CD4-positive, alpha-beta memory T cell (primary cell): Measurements from ENCODE around the gene PPFIA4. TPM values are rescaled to one million over a fixed set of nuclear protein-coding genes. Genes with fewer than 3 reads are reported as not detected.

Experiments
- CTCF ChIA-PET: fragments of 350-600 bp; sonication (Branson Sonifier 250); formaldehyde crosslinking; loops from one replicate; lab custom pipeline; 2021; ENCODE audit warnings: inconsistent platforms; ENCODE audit not compliant: partially characterized antibody; lab: Charles Lee
- POLR2A ChIA-PET: fragments of 350-600 bp; sonication (Branson Sonifier 250); formaldehyde crosslinking; loops from one replicate; lab custom pipeline; 2021; ENCODE audit not compliant: partially characterized antibody; lab: Charles Lee
- DNase-seq, 5 donors: peaks; one replicate each; pipeline versions ENCODE4 v3.0.0 to v3.0.0-alpha.2; 2020 to 2022; ENCODE audit warnings: mixed read lengths in 1 of 5
- H3K27ac ChIP-seq: one replicate; pipeline ENCODE4 v1.7.0; 2013; ENCODE audit warnings: low read depth, low read length
- H3K27me3 ChIP-seq: 2 replicates; pipeline ENCODE4 v1.7.0; 2013; ENCODE audit warnings: mild to moderate bottlenecking, low read length, moderate library complexity; ENCODE audit not compliant: insufficient read depth
- H3K36me3 ChIP-seq: 2 replicates; pipeline ENCODE4 v1.7.0; 2013; ENCODE audit warnings: mild to moderate bottlenecking, low read length, moderate library complexity; ENCODE audit not compliant: insufficient read depth
- H3K4me1 ChIP-seq: 2 replicates; pipeline ENCODE4 v1.7.0; 2013; ENCODE audit warnings: mild to moderate bottlenecking, low read length, moderate library complexity; ENCODE audit not compliant: insufficient read depth
- H3K4me3 ChIP-seq, 2 donors: one replicate each; pipeline ENCODE4 v1.7.0; 2013; ENCODE audit warnings: low read length in 2 of 2, mild to moderate bottlenecking in 1 of 2
- H3K9me3 ChIP-seq, 2 donors: one replicate each; pipeline ENCODE4 v1.7.0; 2013; ENCODE audit warnings: low read length in 2 of 2, control low read depth in 1 of 2; ENCODE audit not compliant: control insufficient read depth in 1 of 2
- H3K27ac Mint-ChIP-seq, 7 donors: one replicate each; pipeline ENCODE4 v1.8.0; 2020 to 2021; ENCODE audit warnings: mixed read lengths in 7 of 7, mild to moderate bottlenecking in 6 of 7, inconsistent platforms in 3 of 7, moderate library complexity in 3 of 7
- H3K27me3 Mint-ChIP-seq, 2 donors: one replicate each; pipeline ENCODE4 v1.8.0; 2020 to 2021; ENCODE audit warnings: mixed read lengths in 2 of 2
- H3K36me3 Mint-ChIP-seq, 2 donors: one replicate each; pipeline ENCODE4 v1.8.0; 2020 to 2021; ENCODE audit warnings: mixed read lengths in 2 of 2, inconsistent platforms in 1 of 2, mild to moderate bottlenecking in 1 of 2
- H3K4me1 Mint-ChIP-seq, 4 donors: one replicate each; pipeline ENCODE4 v1.8.0; 2020 to 2021; ENCODE audit warnings: mixed read lengths in 4 of 4, mild to moderate bottlenecking in 1 of 4
- H3K4me3 Mint-ChIP-seq, 8 donors: one replicate each; pipeline ENCODE4 v1.8.0; 2020 to 2021; ENCODE audit warnings: mixed read lengths in 8 of 8, mild to moderate bottlenecking in 7 of 8, moderate library complexity in 6 of 8, inconsistent platforms in 3 of 8
- H3K9me3 Mint-ChIP-seq, 8 donors: one replicate each; pipeline ENCODE4 v1.8.0; 2020 to 2021; ENCODE audit warnings: mixed read lengths in 8 of 8, mild to moderate bottlenecking in 5 of 8, inconsistent platforms in 3 of 8, moderate library complexity in 1 of 8
- intact Hi-C: fragments of 100-400 bp; cut with micrococcal nuclease; formaldehyde crosslinking; loops from one replicate; pipeline ENCODE4 v1.15.1; 2023
- polyA plus RNA-seq, 2 donors: library from polyadenylated mRNA; unstranded; fragments of 300-500 nt; fragmentation: Illumina TruSeq; gene quantifications; one replicate each; pipeline ENCODE4 v1.2.3, GENCODE V29; 2021
- total RNA-seq, 2 experiments: library from RNA; stranded (reverse); gene quantifications; one replicate each; pipeline ENCODE4 v1.2.3, GENCODE V29; 2021

Gene PPFIA4
- total and polyA plus RNA-seq, 4 experiments from 2014 or later = 1.4 to 1.5 TPM; not detected in 2

DNA sequence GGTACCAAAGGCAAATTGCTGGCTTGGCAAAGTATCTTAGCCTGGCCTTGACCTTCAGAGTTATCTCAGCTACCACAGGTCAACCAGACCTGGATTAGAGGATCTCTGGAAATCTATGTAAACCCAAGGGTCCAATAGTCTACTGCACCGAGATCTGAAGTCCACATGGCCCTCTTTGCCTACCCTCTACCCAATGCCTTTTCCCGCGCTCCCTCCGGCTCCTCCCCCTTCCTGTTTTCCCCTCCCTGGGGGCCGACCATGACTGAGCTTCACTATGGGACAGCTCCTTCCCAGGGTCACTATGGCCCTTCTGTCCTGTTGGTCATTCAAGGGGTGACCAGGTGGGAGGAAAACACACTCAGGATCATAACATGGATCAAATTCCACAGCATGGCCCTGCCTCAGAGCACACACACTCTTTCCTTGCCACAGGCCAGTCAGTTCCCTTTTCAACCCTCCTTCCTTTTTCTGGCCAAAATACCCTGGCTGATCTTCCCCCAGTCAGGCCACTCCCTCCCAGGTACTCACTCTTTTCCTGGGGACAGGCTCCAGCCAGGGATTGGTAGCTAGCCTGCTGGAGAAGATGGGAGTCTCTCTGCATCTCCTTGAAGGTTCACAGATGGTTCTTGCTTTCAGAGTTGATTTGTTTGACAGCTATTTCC is 38.2 kb upstream of the PPFIA4 start:
- H3K4me1 Mint-ChIP-seq = no peaks in the 10 kb centered on the region
- peaks cover 0 to 9% (median 3%) of the 10 kb centered on the region in 8 donors for H3K9me3 Mint-ChIP-seq
- DNase-seq = no peak
- H3K4me3 Mint-ChIP-seq = no peak overlapping the region
- Histone ChIP-seq H3K36me3 (no peaks in the 10 kb centered on the region), H3K4me3 (no peak overlapping the region), H3K9me3 (no peaks in the 10 kb centered on the region), H3K4me1 (no peaks in the 10 kb centered on the region), H3K27ac (no peak overlapping the region), H3K27me3 (peaks cover 3% of the 10 kb centered on the region)
- intact Hi-C loops = no loop called here
- no peaks in the 10 kb centered on the region for H3K36me3 Mint-ChIP-seq
- H3K27me3 Mint-ChIP-seq = peaks cover 21 to 23% of the 10 kb centered on the region in 2 donors
- no peak overlapping the region for H3K27ac Mint-ChIP-seq
- POLR2A ChIA-PET = no interaction called here
- CTCF ChIA-PET = no interaction called here

DNA sequence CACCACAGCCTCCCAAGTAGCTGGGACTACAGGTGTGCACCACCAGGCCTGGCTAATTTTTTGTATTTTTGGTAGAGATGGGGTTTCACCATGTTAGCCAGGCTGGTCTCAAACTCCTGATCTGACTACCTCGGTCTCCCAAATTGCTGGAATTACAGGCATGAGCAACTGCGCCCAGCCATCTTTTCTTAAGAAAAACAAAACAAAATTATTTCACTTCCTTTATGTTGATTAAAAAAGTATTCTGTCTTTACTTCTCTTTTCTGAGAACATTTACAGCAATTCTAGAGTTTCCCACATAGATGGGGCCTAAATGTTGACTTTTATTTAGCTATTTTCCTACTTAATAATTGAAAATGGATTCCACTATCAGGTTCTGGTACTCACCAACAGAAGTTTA is 36.4 kb upstream of the PPFIA4 start:
- CTCF ChIA-PET = interaction anchor here (1.1 to 1.2 kb wide), 3 partner anchors 8 to 11 kb away, joined by 3 to 4 read pairs (median 4); no protein-coding TSS in a partner anchor
- H3K9me3 Mint-ChIP-seq = peaks cover 0 to 10% (median 3%) of the 10 kb centered on the region in 8 donors

DNA sequence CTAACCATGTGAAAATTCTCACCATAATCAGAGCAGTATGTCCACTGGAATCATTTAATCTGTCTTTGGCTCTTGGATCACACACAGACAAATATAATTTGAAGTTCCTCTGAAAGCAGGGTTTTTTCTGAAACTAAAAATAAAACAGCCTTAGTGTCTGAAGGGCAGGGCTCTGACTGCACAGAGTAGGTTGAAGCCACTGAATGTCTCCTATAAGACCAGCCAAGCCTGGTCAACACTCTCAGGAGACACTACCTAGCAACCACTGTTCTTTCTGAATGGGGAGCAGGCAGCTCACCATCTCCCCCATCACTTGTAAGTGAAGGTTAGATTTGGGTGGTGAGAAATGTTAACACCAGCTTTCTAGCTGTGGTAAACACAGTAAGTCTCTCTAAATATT is 35.2 kb upstream of the PPFIA4 start:
- ChIA-PET POLR2A (interaction anchor here (1.4 kb wide), 1 partner anchor 15 kb away, joined by 5 read pairs; no protein-coding TSS in a partner anchor), CTCF (interaction anchor here (1.1 kb wide), 1 partner anchor 9 kb away, joined by 4 read pairs; no protein-coding TSS in a partner anchor)
- Mint-ChIP-seq H3K27me3 (peaks cover 30 to 39% of the 10 kb centered on the region in 2 donors), H3K4me1 (no peaks in the 10 kb centered on the region), H3K4me3 (no peak overlapping the region), H3K27ac (no peak overlapping the region), H3K9me3 (peaks cover 0 to 10% (median 3%) of the 10 kb centered on the region in 8 donors), H3K36me3 (no peaks in the 10 kb centered on the region)
- Histone ChIP-seq H3K36me3 (no peaks in the 10 kb centered on the region), H3K27me3 (peaks cover 8% of the 10 kb centered on the region), H3K27ac (no peak overlapping the region), H3K9me3 (no peaks in the 10 kb centered on the region), H3K4me3 (no peak overlapping the region), H3K4me1 (no peaks in the 10 kb centered on the region)
- intact Hi-C loops = no loop called here
- DNase-seq = no peak

More for the DNA sequence above, 36.4 kb upstream of the PPFIA4 start:
- H3K4me3 Mint-ChIP-seq = no peak overlapping the region
- intact Hi-C loops = no loop called here
- H3K4me1 Mint-ChIP-seq = no peaks in the 10 kb centered on the region
- H3K27me3 ChIP-seq = peaks cover 8% of the 10 kb centered on the region
- H3K36me3 Mint-ChIP-seq = no peaks in the 10 kb centered on the region
- H3K27ac Mint-ChIP-seq = no peak overlapping the region
- H3K9me3 ChIP-seq = no peaks in the 10 kb centered on the region
- H3K4me3 ChIP-seq = no peak overlapping the region
- no peak for DNase-seq
- no peaks in the 10 kb centered on the region for H3K36me3 ChIP-seq
- peaks cover 28 to 32% of the 10 kb centered on the region in 2 donors for H3K27me3 Mint-ChIP-seq
- no peak overlapping the region for H3K27ac ChIP-seq
- POLR2A ChIA-PET = no interaction called here
- no peaks in the 10 kb centered on the region for H3K4me1 ChIP-seq

DNA sequence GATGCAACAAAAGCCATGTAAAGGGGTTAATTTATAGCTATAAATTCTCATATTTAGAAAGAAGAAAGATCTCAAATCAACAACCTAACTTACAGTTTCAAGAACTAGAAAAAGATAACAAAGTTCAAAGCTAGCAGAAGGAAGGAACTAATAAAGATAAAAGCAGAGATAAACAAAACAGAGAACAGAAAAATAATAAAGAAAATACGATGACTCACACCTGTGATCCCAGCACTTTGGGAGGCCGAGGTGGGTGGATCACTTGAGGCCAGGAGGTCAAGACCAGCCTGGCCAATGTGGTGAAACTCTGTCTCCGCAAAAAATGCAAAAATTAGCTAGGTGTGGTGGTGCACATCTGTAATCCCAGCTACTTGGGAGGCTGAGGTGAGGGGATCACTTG is 31.5 kb upstream of the PPFIA4 start:
- intact Hi-C loops = no loop called here
- DNase-seq = no peak
- no peaks in the 10 kb centered on the region for H3K36me3 ChIP-seq
- Mint-ChIP-seq H3K9me3 (peaks cover 0 to 10% (median 3%) of the 10 kb centered on the region in 8 donors), H3K4me3 (no peak overlapping the region), H3K4me1 (peaks cover 5 to 9% (median 6%) of the 10 kb centered on the region in 4 donors), H3K36me3 (no peaks in the 10 kb centered on the region), H3K27ac (no peak overlapping the region), H3K27me3 (peaks cover 25 to 39% of the 10 kb centered on the region in 2 donors)
- H3K4me3 ChIP-seq = no peak overlapping the region
- peaks cover 15% of the 10 kb centered on the region for H3K27me3 ChIP-seq
- ChIA-PET CTCF (interaction anchor here (0.8 to 1.7 kb wide), 3 partner anchors 27 to 477 kb away, joined by 3 to 6 read pairs (median 3); no protein-coding TSS in a partner anchor), POLR2A (interaction anchor here (1.9 kb wide), 1 partner anchor 12 kb away, joined by 6 read pairs; the partner anchor contains the start of gene TMEM183A)
- no peaks in the 10 kb centered on the region for H3K9me3 ChIP-seq
- no peak overlapping the region for H3K27ac ChIP-seq
- peaks cover 4% of the 10 kb centered on the region for H3K4me1 ChIP-seq

DNA sequence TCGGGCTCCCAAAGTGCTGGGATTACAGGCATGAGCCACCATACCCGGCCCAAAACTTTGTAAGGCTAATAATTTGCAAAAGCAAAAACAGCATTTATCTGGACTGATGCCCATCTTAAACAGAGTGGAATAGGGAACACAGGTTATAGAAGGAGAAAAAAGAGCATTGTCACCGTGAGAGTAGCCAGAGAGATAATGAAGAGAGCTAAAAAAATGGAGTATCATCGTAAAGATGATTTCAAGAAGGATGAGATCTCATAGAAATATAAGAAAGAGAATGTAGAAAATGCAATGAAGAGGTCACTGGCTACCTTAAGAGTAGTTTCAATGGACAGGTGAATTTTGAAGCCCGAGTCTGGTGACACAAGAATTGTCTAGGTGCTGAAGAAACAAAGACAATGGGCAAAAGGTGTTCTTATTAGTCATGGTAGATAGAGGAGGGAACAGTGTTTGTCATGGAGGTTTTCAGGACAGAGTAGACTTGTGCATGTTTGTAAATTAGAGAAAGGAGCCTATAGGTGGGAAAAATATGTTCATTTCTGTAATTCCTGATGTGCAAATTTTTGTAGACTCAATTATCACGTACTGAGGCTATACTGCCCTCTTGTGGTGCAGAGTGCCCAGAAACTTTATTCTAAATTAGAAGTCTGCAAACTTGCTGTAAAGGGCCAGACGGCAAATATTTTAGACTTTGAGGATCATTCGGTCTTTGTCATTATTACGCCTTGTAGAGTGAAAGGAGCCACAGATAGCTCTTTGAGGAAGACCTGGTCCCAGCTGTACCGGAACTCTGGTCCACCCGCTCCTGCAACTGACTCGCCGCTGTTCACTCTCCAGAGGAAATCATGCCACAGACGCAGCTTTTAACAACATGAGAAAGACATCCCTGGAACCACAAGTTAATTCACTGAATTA is 27.2 kb upstream of the PPFIA4 start:
- H3K27ac Mint-ChIP-seq = peak overlapping the region in 1 of 7 donors; percentile 10
- H3K36me3 ChIP-seq = no peaks in the 10 kb centered on the region

DNA sequence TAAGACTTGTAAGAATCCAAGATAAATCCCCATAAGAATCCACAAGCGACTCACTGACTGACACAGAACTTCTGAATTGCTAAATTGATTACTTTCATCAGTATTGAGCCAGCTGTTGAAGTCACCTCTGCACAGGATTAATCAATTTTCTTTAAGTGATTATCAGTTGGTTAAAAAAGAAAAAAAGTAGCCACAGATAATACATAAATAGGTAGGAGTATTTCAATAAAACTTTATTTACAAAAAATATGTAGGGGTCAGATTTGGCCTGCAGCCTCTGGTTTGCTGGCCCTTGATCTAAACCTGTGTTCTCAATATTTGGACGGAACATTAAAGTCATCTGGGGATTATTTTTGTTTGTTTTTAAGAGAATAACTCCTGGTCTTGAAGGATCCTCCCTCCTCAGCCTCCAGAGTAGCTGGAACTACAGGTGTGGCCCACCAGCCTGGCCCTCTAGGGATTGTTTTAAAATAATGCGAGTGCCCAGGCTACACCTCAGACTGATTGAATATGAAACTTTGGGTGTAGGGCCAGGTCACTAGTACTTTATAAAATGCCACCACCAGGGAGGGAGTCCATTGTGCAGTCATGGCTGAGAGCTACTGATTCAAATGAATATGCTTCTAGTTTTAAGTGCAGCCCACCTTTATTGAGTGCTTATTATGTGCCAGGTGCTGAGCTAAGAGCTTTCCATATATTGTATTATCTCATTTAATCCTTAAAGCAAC is 25.9 kb upstream of the PPFIA4 start:
- CTCF ChIA-PET = interaction anchor here (0.6 to 3.4 kb wide), 15 partner anchors 10 to 536 kb away, joined by 3 to 13 read pairs (median 4); partner anchors contain the start of genes KLHL12 and RABIF
- Histone ChIP-seq H3K4me1 (peaks cover 4% of the 10 kb centered on the region), H3K9me3 (no peaks in the 10 kb centered on the region), H3K4me3 (no peak overlapping the region), H3K27ac (no peak overlapping the region), H3K27me3 (peaks cover 7% of the 10 kb centered on the region), H3K36me3 (no peaks in the 10 kb centered on the region)
- no peak for DNase-seq
- Mint-ChIP-seq H3K4me3 (no peak overlapping the region), H3K27ac (no peak overlapping the region), H3K9me3 (no peaks in the 10 kb centered on the region), H3K36me3 (no peaks in the 10 kb centered on the region), H3K27me3 (peaks cover 9 to 13% of the 10 kb centered on the region in 2 donors), H3K4me1 (peaks cover 5 to 14% (median 6%) of the 10 kb centered on the region in 4 donors)
- POLR2A ChIA-PET = no interaction called here
- intact Hi-C loops = no loop called here

More for the DNA sequence above, 27.2 kb upstream of the PPFIA4 start:
- peaks cover 15 to 16% of the 10 kb centered on the region in 2 donors for H3K27me3 Mint-ChIP-seq
- ChIA-PET POLR2A (interaction anchor here (0.9 to 1.4 kb wide), 3 partner anchors 16 to 110 kb away, joined by 3 read pairs; partner anchors contain the start of genes KLHL12 and RABIF), CTCF (interaction anchor here (0.7 to 3.4 kb wide), 23 partner anchors 9 to 815 kb away, joined by 3 to 21 read pairs (median 4); partner anchors contain the start of genes KLHL12, RABIF and TMEM183A)
- peak overlapping the region in 5 of 8 donors; percentile 1 to 52 (median 11) for H3K4me3 Mint-ChIP-seq
- Histone ChIP-seq H3K27ac (no peak overlapping the region), H3K27me3 (peaks cover 7% of the 10 kb centered on the region), H3K4me3 (no peak overlapping the region), H3K9me3 (no peaks in the 10 kb centered on the region), H3K4me1 (peaks cover 4% of the 10 kb centered on the region)
- H3K4me1 Mint-ChIP-seq = peaks cover 5 to 12% (median 6%) of the 10 kb centered on the region in 4 donors
- no peaks in the 10 kb centered on the region for H3K36me3 Mint-ChIP-seq
- peaks cover 0 to 1% (median 0%) of the 10 kb centered on the region in 8 donors for H3K9me3 Mint-ChIP-seq
- intact Hi-C loops = loop anchor here (1.0 to 2.0 kb wide), 4 partner anchors 32 to 248 kb away; partner anchors contain the start of genes ADIPOR1 and CYB5R1
- peak; percentile 57 to 69 (median 64) for DNase-seq
